Muscle layer of colon (tissue), 2 donors: ENCODE results near the gene TLR10.

Source experiments
- H3K27ac ChIP-seq: one replicate; pipeline ENCODE4 v1.7.0; 2013; ENCODE audit warnings: low read depth, mild to moderate bottlenecking, low read length, moderate library complexity
- H3K27me3 ChIP-seq, 2 donors: one replicate each; pipeline ENCODE4 v1.7.0; 2013; ENCODE audit warnings: low read length in 2 of 2, mild to moderate bottlenecking in 2 of 2; ENCODE audit not compliant: insufficient read depth in 2 of 2, control insufficient read depth in 1 of 2
- H3K36me3 ChIP-seq: one replicate; pipeline ENCODE4 v1.7.0; 2013; ENCODE audit warnings: mild to moderate bottlenecking, low read length; ENCODE audit not compliant: insufficient read depth
- H3K4me1 ChIP-seq: one replicate; pipeline ENCODE4 v1.7.0; 2013; ENCODE audit warnings: mild to moderate bottlenecking, low read length; ENCODE audit not compliant: insufficient read depth
- H3K4me3 ChIP-seq, 2 donors: one replicate each; pipeline ENCODE4 v1.7.0; 2013; ENCODE audit warnings: low read length in 2 of 2, low read depth in 1 of 2, mild to moderate bottlenecking in 1 of 2, moderate library complexity in 1 of 2
- H3K9ac ChIP-seq: one replicate; pipeline ENCODE4 v1.7.0; 2013; ENCODE audit warnings: low read length
- H3K9me3 ChIP-seq: one replicate; pipeline ENCODE4 v1.7.0; 2013; ENCODE audit warnings: mild to moderate bottlenecking, low read length
- donor health status: abdominal sarcoma.
- donor health status: Adenocarcinoma of cecum.

The TLR10 gene

DNA sequence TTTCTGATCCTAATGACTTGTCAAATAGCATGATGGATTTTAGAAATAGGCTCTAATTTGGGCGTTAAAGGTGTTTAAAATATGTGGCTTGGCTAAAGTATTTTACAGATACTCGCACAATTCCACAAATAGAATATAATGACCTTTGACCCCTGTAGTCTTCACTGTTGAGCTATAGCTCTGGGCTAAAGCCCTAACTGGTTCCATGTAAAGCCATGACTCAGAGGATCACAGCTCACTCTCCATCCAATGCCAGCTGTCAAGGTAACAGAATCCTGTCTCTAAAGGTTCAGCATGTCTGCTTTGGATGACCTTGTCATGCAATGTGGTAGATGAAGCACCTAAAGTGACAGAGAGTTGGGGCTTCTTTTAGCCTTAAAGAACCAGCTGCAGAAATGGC lies 42.5 kb downstream of the TLR10 start:
- no peak overlapping the region for H3K4me3 ChIP-seq
- H3K27ac ChIP-seq = no peak overlapping the region
- H3K27me3 ChIP-seq = no peaks in the 10 kb centered on the region
- H3K9me3 ChIP-seq = no peaks in the 10 kb centered on the region
- no peaks in the 10 kb centered on the region for H3K4me1 ChIP-seq
- no peaks in the 10 kb centered on the region for H3K36me3 ChIP-seq
- no peak overlapping the region for H3K9ac ChIP-seq

DNA sequence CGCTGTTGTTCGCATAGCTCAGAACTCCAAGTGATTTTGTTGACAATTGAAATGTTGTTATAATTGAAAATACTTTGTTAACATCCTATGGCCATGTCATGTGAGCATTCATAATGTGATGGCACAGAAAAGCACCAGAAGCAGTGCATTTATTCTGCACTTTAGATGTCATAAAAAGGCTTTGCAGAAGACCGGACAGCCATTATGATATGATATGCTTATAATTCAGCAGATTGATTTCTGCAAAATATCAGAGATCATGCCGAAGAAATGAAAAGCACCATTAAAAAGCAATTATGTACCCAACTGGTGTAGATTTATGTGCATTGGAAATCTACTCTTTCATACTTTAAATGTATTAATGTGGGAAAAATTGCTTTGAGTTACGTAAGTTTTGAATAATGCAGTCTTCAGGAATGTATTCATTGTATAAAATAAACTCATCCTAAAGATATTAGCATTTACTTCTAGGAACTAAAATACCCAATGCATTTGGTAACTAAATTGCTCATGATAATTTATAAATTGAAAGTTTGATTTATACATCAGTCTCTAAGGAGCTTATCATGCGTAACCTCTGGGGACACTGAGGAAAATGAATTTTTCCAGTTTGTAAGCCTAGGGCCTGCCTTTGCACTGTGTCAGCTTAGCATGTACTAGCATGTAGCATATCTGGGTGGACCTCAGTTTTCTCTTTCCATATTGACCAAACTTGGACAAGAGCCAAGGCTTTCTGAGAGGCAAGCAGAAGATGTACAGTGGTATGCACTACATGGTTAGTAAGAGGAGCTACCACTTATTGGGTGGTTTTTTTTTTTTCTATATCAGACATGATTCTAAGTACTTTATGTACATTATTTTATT lies 43.6 kb downstream of the TLR10 start:
- no peaks in the 10 kb centered on the region for H3K4me1 ChIP-seq

DNA sequence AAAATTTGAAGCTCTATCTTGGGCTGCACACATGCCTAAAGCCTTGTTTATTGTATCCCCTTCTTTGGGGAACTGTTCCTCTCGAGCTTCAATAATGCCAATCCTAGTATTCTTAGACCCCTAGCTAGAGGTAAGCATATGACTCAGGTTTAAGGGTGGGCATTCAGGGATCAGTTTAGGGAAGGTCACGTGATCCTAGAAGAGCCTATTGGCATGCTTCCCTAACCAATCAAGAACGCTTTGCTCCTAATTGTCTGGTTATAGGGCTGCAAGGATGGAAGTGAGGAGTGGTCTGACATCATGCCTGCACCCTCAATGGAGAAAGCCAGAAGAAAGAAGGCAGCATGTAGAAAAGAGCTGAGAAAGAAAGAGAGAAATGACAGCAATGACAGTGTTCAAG lies 46.9 kb downstream of the TLR10 start:
- no peak overlapping the region for H3K27ac ChIP-seq
- H3K4me1 ChIP-seq = peaks cover 6% of the 10 kb centered on the region
- no peaks in the 10 kb centered on the region for H3K9me3 ChIP-seq
- H3K4me3 ChIP-seq = no peak overlapping the region
- H3K36me3 ChIP-seq = no peaks in the 10 kb centered on the region
- H3K9ac ChIP-seq = no peak overlapping the region
- H3K27me3 ChIP-seq = no peaks in the 10 kb centered on the region

More for the DNA sequence above, 43.6 kb downstream of the TLR10 start:
- no peak overlapping the region for H3K9ac ChIP-seq
- H3K9me3 ChIP-seq = no peaks in the 10 kb centered on the region
- H3K36me3 ChIP-seq = no peaks in the 10 kb centered on the region
- H3K27ac ChIP-seq = no peak overlapping the region
- H3K4me3 ChIP-seq = no peak overlapping the region
- H3K27me3 ChIP-seq = no peaks in the 10 kb centered on the region

DNA sequence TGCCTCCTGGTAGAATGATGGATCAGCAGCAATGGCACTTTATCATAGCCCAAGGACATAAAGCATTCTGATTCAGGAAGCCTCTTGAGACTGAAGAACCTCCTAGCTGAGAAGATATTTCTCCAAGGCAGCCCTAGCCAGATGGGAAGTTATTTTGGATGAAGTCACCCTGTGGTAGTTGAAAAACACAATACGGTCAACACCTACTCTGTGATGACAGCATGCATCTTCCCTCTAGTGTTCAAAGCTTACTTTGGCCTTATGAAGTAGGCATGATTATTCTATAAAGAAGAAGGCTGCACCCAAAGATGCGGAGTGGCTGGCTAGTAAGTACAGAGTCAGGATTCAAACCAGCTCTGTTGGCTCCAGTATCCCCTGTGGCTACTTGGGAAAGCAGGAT lies 47.9 kb downstream of the TLR10 start:
- H3K9ac ChIP-seq = no peak overlapping the region
- no peaks in the 10 kb centered on the region for H3K9me3 ChIP-seq
- peaks cover 9% of the 10 kb centered on the region for H3K4me1 ChIP-seq
- H3K27me3 ChIP-seq = no peaks in the 10 kb centered on the region
- H3K27ac ChIP-seq = no peak overlapping the region
- H3K36me3 ChIP-seq = no peaks in the 10 kb centered on the region
- no peak overlapping the region for H3K4me3 ChIP-seq

DNA sequence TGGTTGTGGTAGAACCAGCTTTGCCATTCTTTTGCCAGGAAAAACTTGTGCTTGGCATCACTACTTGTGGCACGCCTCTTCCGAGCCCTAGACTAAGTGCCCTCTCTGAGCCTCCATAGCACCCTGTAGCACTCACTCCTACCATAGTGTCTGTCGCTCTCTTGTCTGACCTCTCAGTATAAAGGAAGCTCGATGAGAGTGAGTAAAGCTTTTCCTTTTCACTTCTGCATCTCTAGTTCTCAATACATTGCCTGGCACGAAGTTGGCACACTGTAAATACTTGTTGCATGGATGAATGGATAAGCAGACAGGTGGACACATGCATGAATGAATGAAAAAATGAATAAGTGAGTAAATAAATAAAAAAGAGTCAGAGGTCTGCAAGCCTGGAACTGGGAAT lies 48.3 kb downstream of the TLR10 start:
- Histone ChIP-seq H3K4me1 (peaks cover 9% of the 10 kb centered on the region), H3K27me3 (no peaks in the 10 kb centered on the region), H3K9me3 (no peaks in the 10 kb centered on the region), H3K4me3 (no peak overlapping the region), H3K36me3 (no peaks in the 10 kb centered on the region), H3K27ac (no peak overlapping the region), H3K9ac (no peak overlapping the region)

DNA sequence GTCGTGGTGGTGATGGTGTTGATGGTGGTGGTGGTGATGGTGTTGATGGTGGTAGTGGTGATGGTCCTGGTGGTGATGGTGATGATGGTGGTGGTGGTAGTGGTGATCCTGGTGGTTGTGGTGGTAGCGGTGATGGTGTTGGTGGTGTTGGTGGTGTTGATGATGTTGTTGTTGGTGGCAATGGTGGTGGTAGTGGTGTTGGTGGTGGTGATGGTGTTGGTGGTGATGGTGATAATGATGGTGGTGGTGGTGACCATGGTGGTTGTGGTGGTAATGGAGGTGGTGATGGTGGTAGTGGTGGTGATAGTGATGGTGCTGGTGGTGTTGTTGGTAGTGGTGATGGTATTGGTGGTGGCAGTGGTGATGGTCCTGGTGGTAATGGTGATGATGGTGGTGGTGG lies 49.1 kb downstream of the TLR10 start:
- Histone ChIP-seq H3K4me3 (no peak overlapping the region), H3K27me3 (no peaks in the 10 kb centered on the region), H3K36me3 (no peaks in the 10 kb centered on the region), H3K9me3 (no peaks in the 10 kb centered on the region), H3K27ac (no peak overlapping the region), H3K4me1 (peaks cover 9% of the 10 kb centered on the region), H3K9ac (no peak overlapping the region)

DNA sequence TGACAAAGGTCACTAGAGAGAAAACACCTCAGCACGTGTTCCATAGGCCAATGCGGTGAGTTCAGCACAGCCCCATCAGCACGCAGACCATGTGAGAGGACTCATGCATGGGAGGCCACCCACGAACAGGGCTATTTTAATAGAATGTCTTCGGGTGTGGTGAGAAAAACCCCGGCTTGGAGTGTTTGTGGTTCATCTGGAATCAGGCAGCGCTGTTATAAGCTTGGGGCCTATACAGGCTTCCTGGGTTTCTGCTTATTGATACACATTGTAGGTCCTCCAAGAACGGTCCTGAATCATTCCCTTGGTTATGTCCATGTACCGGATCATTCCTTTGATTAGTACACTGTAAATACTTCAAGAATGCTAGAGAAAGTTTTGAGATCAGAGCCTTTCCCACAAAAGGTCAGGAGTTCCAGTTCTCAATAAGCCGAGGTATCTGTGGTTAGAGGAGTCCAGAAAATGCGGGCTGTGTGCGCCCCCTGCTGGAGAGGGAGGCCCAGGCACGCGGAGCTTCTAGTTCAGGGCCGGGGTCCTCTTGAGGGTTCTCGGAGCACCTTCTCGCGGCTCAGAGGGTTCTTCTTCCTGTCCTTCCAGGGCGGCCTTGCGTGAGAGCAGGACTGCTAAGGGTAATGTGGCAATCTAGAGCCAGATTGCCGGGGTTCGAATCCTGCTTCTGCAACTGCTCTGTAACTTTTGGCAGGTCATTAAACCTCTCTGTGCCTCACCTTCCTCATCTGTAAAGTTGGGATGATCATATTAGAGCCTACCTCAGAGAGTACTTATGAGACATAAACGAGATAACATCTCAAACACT lies 51.8 kb downstream of the TLR10 start:
- no peaks in the 10 kb centered on the region for H3K9me3 ChIP-seq
- no peak overlapping the region for H3K27ac ChIP-seq
- H3K36me3 ChIP-seq = no peaks in the 10 kb centered on the region
- no peaks in the 10 kb centered on the region for H3K27me3 ChIP-seq
- H3K4me1 ChIP-seq = peaks cover 9% of the 10 kb centered on the region
- H3K9ac ChIP-seq = no peak overlapping the region
- no peak overlapping the region for H3K4me3 ChIP-seq

DNA sequence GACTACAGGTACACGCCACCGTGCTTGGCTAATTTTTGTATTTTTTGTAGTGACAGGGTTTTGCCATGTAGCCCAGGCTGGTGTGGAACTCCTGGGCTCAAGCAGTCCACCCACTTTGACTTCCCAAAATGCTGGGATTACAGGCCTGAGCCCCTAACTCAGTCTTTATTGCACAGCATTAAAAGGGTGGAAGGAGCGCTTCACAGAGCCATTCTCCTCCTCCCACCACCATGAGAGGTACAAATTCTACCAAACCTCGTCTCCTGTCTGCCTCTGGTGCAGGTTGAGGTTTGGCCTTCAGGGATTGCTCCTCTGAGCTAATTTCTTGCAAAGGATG lies 52.3 kb downstream of the TLR10 start:
- no peaks in the 10 kb centered on the region for H3K9me3 ChIP-seq
- no peak overlapping the region for H3K4me3 ChIP-seq
- H3K9ac ChIP-seq = no peak overlapping the region
- peaks cover 9% of the 10 kb centered on the region for H3K4me1 ChIP-seq
- no peaks in the 10 kb centered on the region for H3K36me3 ChIP-seq
- no peak overlapping the region for H3K27ac ChIP-seq
- no peaks in the 10 kb centered on the region for H3K27me3 ChIP-seq

DNA sequence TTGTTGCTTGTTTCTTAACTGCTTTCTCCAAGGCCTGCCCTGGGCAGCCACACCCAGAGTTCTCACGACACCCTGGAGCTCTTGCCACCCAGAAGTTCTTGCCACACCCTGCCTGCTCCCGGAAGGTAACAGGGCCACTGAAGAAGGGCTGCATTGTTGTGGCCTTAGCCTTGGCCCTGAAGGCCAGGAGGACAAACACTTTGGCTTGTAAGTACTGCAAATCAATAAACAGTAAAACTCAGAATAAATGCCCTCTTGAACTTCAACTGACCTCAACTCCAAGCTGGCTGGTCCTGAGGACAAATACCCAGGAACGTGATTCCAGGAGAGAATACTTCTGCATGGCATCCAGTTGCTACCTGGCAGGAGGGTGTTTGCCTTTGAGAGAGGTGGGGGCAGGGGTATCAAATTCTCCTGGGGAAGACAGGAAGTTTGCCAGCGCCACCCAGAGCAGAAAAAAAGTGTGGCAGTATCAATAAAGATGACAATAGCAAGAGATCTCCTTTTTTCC lies 54.1 kb downstream of the TLR10 start:
- no peaks in the 10 kb centered on the region for H3K36me3 ChIP-seq
- no peaks in the 10 kb centered on the region for H3K27me3 ChIP-seq
- H3K4me1 ChIP-seq = peaks cover 9% of the 10 kb centered on the region
- no peaks in the 10 kb centered on the region for H3K9me3 ChIP-seq
- no peak overlapping the region for H3K4me3 ChIP-seq
- H3K27ac ChIP-seq = no peak overlapping the region
- no peak overlapping the region for H3K9ac ChIP-seq

DNA sequence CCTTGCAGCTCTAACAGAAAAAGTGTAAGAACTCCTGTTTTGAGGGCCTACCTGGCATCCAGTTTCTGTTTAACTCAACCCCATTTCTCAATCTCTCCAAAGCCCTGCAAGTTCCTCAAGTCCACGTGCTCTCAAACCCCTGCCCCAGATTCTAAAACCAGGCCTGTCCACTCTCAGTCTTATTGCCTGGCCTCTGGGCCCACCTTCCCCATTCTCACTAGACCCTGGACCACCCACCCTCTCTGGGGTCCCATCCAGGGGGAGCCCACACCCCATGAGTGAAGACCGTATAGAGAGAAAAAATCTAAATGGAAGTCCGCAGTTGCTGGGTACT lies 58.3 kb downstream of the TLR10 start:
- no peaks in the 10 kb centered on the region for H3K27me3 ChIP-seq
- H3K9me3 ChIP-seq = no peaks in the 10 kb centered on the region
- H3K36me3 ChIP-seq = no peaks in the 10 kb centered on the region
- H3K9ac ChIP-seq = no peak overlapping the region
- no peak overlapping the region for H3K4me3 ChIP-seq
- no peak overlapping the region for H3K27ac ChIP-seq
- no peaks in the 10 kb centered on the region for H3K4me1 ChIP-seq

DNA sequence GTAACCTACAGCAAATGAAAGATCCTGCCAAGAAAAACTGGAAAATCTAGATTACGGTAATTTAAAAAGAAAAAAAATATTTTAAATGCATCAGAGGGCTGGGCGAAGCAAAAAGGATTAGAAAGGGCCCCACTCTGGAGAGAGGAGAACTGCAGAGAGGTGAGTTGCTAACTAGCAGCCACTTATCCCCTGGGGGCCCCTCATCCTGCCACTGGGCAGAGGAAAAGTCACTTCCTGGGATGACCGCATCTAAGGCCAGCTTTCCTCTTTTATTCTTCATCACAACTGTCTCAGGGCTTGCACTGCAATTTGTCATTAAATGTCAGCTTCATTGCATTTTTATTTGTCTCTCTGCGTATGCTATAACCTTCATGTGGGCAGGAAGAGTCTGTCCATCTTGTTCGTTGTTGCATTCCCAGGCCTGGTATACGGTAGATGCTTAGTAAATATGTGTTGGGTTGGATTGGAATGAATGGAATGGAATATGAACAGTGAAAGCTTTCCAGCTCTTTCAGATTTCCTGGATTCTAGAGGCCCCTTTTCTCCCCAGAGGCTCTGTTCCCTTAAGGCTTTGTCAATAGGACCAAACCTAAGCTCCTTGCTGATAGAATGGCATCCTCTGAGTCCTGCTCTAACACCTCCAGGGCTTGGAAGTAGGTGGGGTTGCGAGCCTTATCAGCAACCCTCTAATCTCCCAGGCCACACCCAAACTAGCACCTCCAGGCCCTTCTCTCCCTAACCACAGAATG lies 58.9 kb downstream of the TLR10 start:
- Histone ChIP-seq H3K36me3 (no peaks in the 10 kb centered on the region), H3K27ac (no peak overlapping the region), H3K4me1 (no peaks in the 10 kb centered on the region), H3K4me3 (no peak overlapping the region), H3K9ac (no peak overlapping the region), H3K27me3 (no peaks in the 10 kb centered on the region), H3K9me3 (no peaks in the 10 kb centered on the region)
